HEK293 (cell line): ENCODE data around the gene HOXB1.

ENCODE experiments used
- CTCF ChIA-PET: fragments of 350-600 bp; formaldehyde crosslinking; extraction: SDS; loops from one replicate; lab custom pipeline; 2021; ENCODE audit warnings: antibody characterized with exemption; lab: Yijun Ruan, JAX
- POLR2A ChIA-PET: fragments of 300-600 bp; formaldehyde crosslinking; extraction: SDS; loops from one replicate; lab custom pipeline; 2020; ENCODE audit warnings: antibody characterized with exemption, inconsistent platforms; lab: Yijun Ruan, JAX
- H3K27ac ChIP-seq: fragments of 200-500 bp; sonication (Bioruptor generic); 2 replicates; pipeline ENCODE4 v1.5.1; 2014; ENCODE audit warnings: low read depth, low read length, control low read depth, inconsistent platforms; ENCODE audit errors: extremely low read depth
- H3K36me3 ChIP-seq, 2 experiments: fragments of 200-500 bp in 1 of 2; sonication (Bioruptor generic) in 1 of 2; 1 replicate in 1 of 2; 2 replicates in 1 of 2; pipeline ENCODE4 v1.5.1; 2014 to 2017; ENCODE audit warnings: inconsistent platforms in 2 of 2, low read length in 2 of 2; ENCODE audit not compliant: control insufficient read depth in 2 of 2, insufficient read depth in 1 of 2
- H3K4me1 ChIP-seq: fragments of 200-500 bp; sonication (Bioruptor generic); 2 replicates; pipeline ENCODE4 v1.5.1; 2014; ENCODE audit warnings: mild to moderate bottlenecking, low read length, inconsistent platforms; ENCODE audit not compliant: control insufficient read depth, insufficient read depth
- H3K4me3 ChIP-seq: 2 replicates; pipeline ENCODE4 v1.5.1; 2011; ENCODE audit warnings: low read depth, mild to moderate bottlenecking, control low read depth, low read length, moderate library complexity
- H3K9me3 ChIP-seq: fragments of 200-500 bp; sonication (Bioruptor generic); 2 replicates; pipeline ENCODE4 v1.5.1; 2014; ENCODE audit warnings: low read depth, low read length, inconsistent platforms; ENCODE audit not compliant: control insufficient read depth, insufficient read depth
- BCL11A ChIP-seq: fragments of 450-650 bp; formaldehyde crosslinking; IDR thresholded peaks from 2 replicates; pipeline ENCODE4 v1.5.1; 2016; ENCODE audit warnings: low read depth, missing biosample characterization, missing genetic modification characterization
- FEZF1 ChIP-seq: fragments of 450-650 bp; formaldehyde crosslinking; IDR thresholded peaks from 2 replicates; pipeline ENCODE4 v1.5.1; 2016; ENCODE audit warnings: missing biosample characterization, missing genetic modification characterization
- HOXD13 ChIP-seq: sonication (generic); formaldehyde crosslinking; IDR thresholded peaks from 2 replicates; pipeline ENCODE4 v1.8.0; 2022; ENCODE audit warnings: missing genetic modification reagents, borderline replicate concordance
- PRDM1 ChIP-seq: fragments of 450-650 bp; formaldehyde crosslinking; IDR thresholded peaks from 2 replicates; pipeline ENCODE4; 2016; ENCODE audit warnings: missing biosample characterization, missing genetic modification characterization
- SCRT1 ChIP-seq: fragments of 450-650 bp; formaldehyde crosslinking; IDR thresholded peaks from 2 replicates; pipeline ENCODE4 v1.5.1; 2016; ENCODE audit warnings: missing biosample characterization, missing genetic modification characterization, borderline replicate concordance
- SETDB1 ChIP-seq: IDR thresholded peaks from one replicate; pipeline ENCODE4 v1.6.1; 2017; ENCODE audit warnings: mild to moderate bottlenecking, low read length, moderate library complexity, mixed read lengths; ENCODE audit not compliant: insufficient read length
- SP3 ChIP-seq: fragments of 450-650 bp; formaldehyde crosslinking; IDR thresholded peaks from 2 replicates; pipeline ENCODE4 v1.5.1; 2016; ENCODE audit warnings: missing biosample characterization, missing genetic modification characterization
- SP7 ChIP-seq: fragments of 450-650 bp; formaldehyde crosslinking; IDR thresholded peaks from 2 replicates; pipeline ENCODE4 v1.5.1; 2016; ENCODE audit warnings: missing biosample characterization, missing genetic modification characterization
- TRIM28 ChIP-seq: IDR thresholded peaks from 2 replicates; pipeline ENCODE4 v1.6.1; 2011; ENCODE audit warnings: low read length, control low read depth, borderline replicate concordance
- ZNF2 ChIP-seq: fragments of 450-650 bp; formaldehyde crosslinking; IDR thresholded peaks from 2 replicates; pipeline ENCODE4 v1.5.1; 2016; ENCODE audit warnings: missing biosample characterization, missing genetic modification characterization
- ZNF214 ChIP-seq: fragments of 450-650 bp; formaldehyde crosslinking; IDR thresholded peaks from 2 replicates; pipeline ENCODE4 v1.5.1; 2017; ENCODE audit warnings: missing biosample characterization, mild to moderate bottlenecking, missing genetic modification characterization, borderline replicate concordance
- ZNF266 ChIP-seq: fragments of 450-650 bp; formaldehyde crosslinking; IDR thresholded peaks from 2 replicates; pipeline ENCODE4 v1.5.1; 2016; ENCODE audit warnings: missing biosample characterization, missing genetic modification characterization, low read depth
- ZNF274 ChIP-seq, 2 experiments: fragments of 200-500 bp in 1 of 2; fragments of 450-650 bp in 1 of 2; sonication (Bioruptor generic) in 1 of 2; formaldehyde crosslinking in 1 of 2; IDR thresholded peaks; 2 replicates each; pipeline versions ENCODE4 v1.5.1 to v1.6.1; 2014 to 2016; ENCODE audit warnings: borderline replicate concordance in 1 of 2, inconsistent platforms in 1 of 2, low read length in 1 of 2, missing biosample characterization in 1 of 2, missing genetic modification characterization in 1 of 2
- ZNF391 ChIP-seq: fragments of 450-650 bp; formaldehyde crosslinking; IDR thresholded peaks from 2 replicates; pipeline ENCODE4 v1.5.1; 2016; ENCODE audit warnings: low read depth, missing biosample characterization, missing genetic modification characterization, borderline replicate concordance
- ZNF555 ChIP-seq: fragments of 450-650 bp; formaldehyde crosslinking; conservative IDR thresholded peaks from 2 replicates; pipeline ENCODE4 v1.5.1; 2017; ENCODE audit warnings: missing biosample characterization, mild to moderate bottlenecking, missing genetic modification characterization, inconsistent platforms
- ZNF660 ChIP-seq: fragments of 450-650 bp; IDR thresholded peaks from 2 replicates; pipeline ENCODE4 v1.5.1; 2018; ENCODE audit warnings: missing biosample characterization, mild to moderate bottlenecking, missing genetic modification characterization
- ZNF776 ChIP-seq: fragments of 450-650 bp; formaldehyde crosslinking; IDR thresholded peaks from 2 replicates; pipeline ENCODE4 v1.5.0; 2017; ENCODE audit warnings: missing biosample characterization, missing genetic modification characterization, borderline replicate concordance
- TF ChIP-seq, protein P1 (sequence below): fragments of 450-650 bp; formaldehyde crosslinking; conservative IDR thresholded peaks from 2 replicates; pipeline ENCODE4 v1.5.1; 2016; ENCODE audit warnings: low read depth, missing biosample characterization, missing genetic modification characterization
- TF ChIP-seq, protein P2 (sequence below): fragments of 450-650 bp; formaldehyde crosslinking; IDR thresholded peaks from 2 replicates; pipeline ENCODE4 v1.5.1; 2016; ENCODE audit warnings: missing biosample characterization, missing genetic modification characterization
- TF ChIP-seq, protein P3 (sequence below): fragments of 450-650 bp; formaldehyde crosslinking; IDR thresholded peaks from 2 replicates; pipeline ENCODE4 v1.5.1; 2016; ENCODE audit warnings: missing biosample characterization, missing genetic modification characterization
- TF ChIP-seq, protein P4 (sequence below): fragments of 450-650 bp; formaldehyde crosslinking; IDR thresholded peaks from 2 replicates; pipeline ENCODE4 v1.5.1; 2016; ENCODE audit warnings: missing biosample characterization, missing genetic modification characterization
- TF ChIP-seq, protein P5 (sequence below): fragments of 450-650 bp; formaldehyde crosslinking; IDR thresholded peaks from 2 replicates; pipeline ENCODE4 v1.5.1; 2016; ENCODE audit warnings: missing biosample characterization, missing genetic modification characterization
- TF ChIP-seq, protein P6 (sequence below): fragments of 450-650 bp; formaldehyde crosslinking; IDR thresholded peaks from 2 replicates; pipeline ENCODE4 v1.5.1; 2016; ENCODE audit warnings: missing biosample characterization, missing genetic modification characterization

HOXB1 gene

DNA sequence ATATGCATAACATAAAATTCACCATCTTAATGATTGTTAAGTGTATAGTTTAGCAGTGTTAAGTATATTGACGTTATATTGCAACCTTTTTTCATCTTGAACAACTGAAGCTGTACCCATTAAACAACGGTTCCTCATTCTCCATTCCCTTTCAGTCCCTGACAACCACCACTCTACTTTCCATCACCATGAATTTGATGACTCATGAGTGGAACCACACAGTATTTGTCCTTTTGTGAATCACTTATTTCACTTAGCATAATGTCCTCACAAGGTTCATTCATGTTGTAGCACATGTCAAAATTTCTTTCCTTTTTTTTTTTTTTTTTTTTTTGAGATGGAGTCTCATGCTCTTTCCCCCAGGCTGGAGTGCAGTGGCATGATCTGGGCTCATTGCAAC, 46.0 kb downstream of the HOXB1 start:
- H3K36me3 ChIP-seq = no peaks in the 10 kb centered on the region
- peaks cover 9% of the 10 kb centered on the region; the same call in 1 of the 2 replicates for H3K4me1 ChIP-seq
- POLR2A ChIA-PET = interaction anchor here (0.5 to 1.9 kb wide), 2 partner anchors 8 to 840 kb away, joined by 6 to 8 read pairs; no protein-coding TSS in a partner anchor
- H3K27ac ChIP-seq = no peak overlapping the region
- no peak for TF ChIP-seq BCL11A (tag by site-specific recombination)
- TF ChIP-seq ZNF274 (IDR thresholded peaks at IDR 0.05; ENCODE audit: low read length) = no peak
- no peak for TF ChIP-seq ZNF274 (tag by site-specific recombination; IDR thresholded peaks at IDR 0.05; ENCODE audit: borderline replicate concordance)
- no peak for TF ChIP-seq FEZF1
- TF ChIP-seq, protein P1, sequence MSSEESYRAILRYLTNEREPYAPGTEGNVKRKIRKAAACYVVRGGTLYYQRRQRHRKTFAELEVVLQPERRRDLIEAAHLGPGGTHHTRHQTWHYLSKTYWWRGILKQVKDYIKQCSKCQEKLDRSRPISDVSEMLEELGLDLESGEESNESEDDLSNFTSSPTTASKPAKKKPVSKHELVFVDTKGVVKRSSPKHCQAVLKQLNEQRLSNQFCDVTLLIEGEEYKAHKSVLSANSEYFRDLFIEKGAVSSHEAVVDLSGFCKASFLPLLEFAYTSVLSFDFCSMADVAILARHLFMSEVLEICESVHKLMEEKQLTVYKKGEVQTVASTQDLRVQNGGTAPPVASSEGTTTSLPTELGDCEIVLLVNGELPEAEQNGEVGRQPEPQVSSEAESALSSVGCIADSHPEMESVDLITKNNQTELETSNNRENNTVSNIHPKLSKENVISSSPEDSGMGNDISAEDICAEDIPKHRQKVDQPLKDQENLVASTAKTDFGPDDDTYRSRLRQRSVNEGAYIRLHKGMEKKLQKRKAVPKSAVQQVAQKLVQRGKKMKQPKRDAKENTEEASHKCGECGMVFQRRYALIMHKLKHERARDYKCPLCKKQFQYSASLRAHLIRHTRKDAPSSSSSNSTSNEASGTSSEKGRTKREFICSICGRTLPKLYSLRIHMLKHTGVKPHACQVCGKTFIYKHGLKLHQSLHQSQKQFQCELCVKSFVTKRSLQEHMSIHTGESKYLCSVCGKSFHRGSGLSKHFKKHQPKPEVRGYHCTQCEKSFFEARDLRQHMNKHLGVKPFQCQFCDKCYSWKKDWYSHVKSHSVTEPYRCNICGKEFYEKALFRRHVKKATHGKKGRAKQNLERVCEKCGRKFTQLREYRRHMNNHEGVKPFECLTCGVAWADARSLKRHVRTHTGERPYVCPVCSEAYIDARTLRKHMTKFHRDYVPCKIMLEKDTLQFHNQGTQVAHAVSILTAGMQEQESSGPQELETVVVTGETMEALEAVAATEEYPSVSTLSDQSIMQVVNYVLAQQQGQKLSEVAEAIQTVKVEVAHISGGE (tag by site-specific recombination) = no peak
- TF ChIP-seq ZNF660 = no peak
- 0 out of 2 replicates have a peak, but pooled peaks have one; percentile 29 for TF ChIP-seq SP7 (tag by site-specific recombination)
- TF ChIP-seq ZNF266 (tag by site-specific recombination) = no peak
- TF ChIP-seq, protein P2, sequence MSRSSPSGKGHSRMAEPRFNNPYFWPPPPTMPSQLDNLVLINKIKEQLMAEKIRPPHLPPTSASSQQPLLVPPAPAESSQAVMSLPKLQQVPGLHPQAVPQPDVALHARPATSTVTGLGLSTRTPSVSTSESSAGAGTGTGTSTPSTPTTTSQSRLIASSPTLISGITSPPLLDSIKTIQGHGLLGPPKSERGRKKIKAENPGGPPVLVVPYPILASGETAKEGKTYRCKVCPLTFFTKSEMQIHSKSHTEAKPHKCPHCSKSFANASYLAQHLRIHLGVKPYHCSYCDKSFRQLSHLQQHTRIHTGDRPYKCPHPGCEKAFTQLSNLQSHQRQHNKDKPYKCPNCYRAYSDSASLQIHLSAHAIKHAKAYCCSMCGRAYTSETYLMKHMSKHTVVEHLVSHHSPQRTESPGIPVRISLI (tag by site-specific recombination) = 0 out of 2 replicates have a peak, but pooled peaks have one; percentile 15
- TF ChIP-seq SETDB1 = no peak
- peak; percentile 64; the same call in 1 of the 2 replicates for TF ChIP-seq PRDM1 (tag by site-specific recombination)
- no peaks in the 10 kb centered on the region for H3K9me3 ChIP-seq
- no peak overlapping the region for H3K4me3 ChIP-seq
- CTCF ChIA-PET = interaction anchor here (0.6 kb wide), 1 partner anchor 31 kb away, joined by 5 read pairs; no protein-coding TSS in a partner anchor

DNA sequence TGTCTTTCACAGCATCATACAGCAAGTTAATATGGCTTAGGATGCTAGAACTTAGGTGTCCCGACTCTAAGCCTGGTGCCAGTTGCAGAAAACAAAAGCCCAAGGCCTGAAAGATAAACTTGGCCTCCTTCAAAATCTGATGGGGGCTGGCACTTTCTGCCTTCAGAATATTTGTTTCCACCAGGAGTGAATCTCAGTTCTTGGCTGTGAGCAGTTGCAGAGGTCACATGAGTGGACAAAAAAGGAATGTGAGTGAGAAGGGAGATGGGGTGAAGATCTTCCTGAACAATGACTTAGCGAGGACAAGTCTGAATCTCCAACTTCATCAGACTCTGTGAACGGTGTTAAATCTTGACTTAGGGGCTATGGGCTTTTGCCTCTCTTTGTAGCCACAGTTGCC, 46.6 kb downstream of the HOXB1 start:
- POLR2A ChIA-PET = interaction anchor here (0.7 to 1.9 kb wide), 5 partner anchors 8 to 57 kb away, joined by 3 to 9 read pairs (median 6); no protein-coding TSS in a partner anchor
- no peaks in the 10 kb centered on the region for H3K36me3 ChIP-seq
- H3K27ac ChIP-seq = no peak overlapping the region; the same call in 1 of the 2 replicates
- no peak overlapping the region for H3K4me3 ChIP-seq
- H3K4me1 ChIP-seq = peaks cover 9% of the 10 kb centered on the region; the same call in 1 of the 2 replicates
- H3K9me3 ChIP-seq = no peaks in the 10 kb centered on the region
- CTCF ChIA-PET = interaction anchor here (0.5 to 1.1 kb wide), 2 partner anchors 19 to 54 kb away, joined by 3 read pairs; no protein-coding TSS in a partner anchor
- TF ChIP-seq, protein P3, sequence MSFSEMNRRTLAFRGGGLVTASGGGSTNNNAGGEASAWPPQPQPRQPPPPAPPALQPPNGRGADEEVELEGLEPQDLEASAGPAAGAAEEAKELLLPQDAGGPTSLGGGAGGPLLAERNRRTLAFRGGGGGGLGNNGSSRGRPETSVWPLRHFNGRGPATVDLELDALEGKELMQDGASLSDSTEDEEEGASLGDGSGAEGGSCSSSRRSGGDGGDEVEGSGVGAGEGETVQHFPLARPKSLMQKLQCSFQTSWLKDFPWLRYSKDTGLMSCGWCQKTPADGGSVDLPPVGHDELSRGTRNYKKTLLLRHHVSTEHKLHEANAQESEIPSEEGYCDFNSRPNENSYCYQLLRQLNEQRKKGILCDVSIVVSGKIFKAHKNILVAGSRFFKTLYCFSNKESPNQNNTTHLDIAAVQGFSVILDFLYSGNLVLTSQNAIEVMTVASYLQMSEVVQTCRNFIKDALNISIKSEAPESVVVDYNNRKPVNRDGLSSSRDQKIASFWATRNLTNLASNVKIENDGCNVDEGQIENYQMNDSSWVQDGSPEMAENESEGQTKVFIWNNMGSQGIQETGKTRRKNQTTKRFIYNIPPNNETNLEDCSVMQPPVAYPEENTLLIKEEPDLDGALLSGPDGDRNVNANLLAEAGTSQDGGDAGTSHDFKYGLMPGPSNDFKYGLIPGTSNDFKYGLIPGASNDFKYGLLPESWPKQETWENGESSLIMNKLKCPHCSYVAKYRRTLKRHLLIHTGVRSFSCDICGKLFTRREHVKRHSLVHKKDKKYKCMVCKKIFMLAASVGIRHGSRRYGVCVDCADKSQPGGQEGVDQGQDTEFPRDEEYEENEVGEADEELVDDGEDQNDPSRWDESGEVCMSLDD = no peak
- TF ChIP-seq TRIM28 = no peak
- no peak for TF ChIP-seq ZNF391
- no peak for TF ChIP-seq HOXD13
- TF ChIP-seq, protein P4, sequence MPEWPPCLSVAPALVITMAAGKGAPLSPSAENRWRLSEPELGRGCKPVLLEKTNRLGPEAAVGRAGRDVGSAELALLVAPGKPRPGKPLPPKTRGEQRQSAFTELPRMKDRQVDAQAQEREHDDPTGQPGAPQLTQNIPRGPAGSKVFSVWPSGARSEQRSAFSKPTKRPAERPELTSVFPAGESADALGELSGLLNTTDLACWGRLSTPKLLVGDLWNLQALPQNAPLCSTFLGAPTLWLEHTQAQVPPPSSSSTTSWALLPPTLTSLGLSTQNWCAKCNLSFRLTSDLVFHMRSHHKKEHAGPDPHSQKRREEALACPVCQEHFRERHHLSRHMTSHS (tag by site-specific recombination) = no peak
- TF ChIP-seq SCRT1 (tag by site-specific recombination) = no peak
- TF ChIP-seq, protein P5, sequence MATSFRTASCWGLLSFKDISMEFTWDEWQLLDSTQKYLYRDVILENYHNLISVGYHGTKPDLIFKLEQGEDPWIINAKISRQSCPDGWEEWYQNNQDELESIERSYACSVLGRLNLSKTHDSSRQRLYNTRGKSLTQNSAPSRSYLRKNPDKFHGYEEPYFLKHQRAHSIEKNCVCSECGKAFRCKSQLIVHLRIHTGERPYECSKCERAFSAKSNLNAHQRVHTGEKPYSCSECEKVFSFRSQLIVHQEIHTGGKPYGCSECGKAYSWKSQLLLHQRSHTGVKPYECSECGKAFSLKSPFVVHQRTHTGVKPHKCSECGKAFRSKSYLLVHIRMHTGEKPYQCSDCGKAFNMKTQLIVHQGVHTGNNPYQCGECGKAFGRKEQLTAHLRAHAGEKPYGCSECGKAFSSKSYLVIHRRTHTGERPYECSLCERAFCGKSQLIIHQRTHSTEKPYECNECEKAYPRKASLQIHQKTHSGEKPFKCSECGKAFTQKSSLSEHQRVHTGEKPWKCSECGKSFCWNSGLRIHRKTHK (tag by site-specific recombination) = no peak
- TF ChIP-seq ZNF776 (tag by site-specific recombination) = no peak
- no peak for TF ChIP-seq ZNF555 (tag by site-specific recombination)
- TF ChIP-seq ZNF2 (tag by site-specific recombination) = no peak
- no peak for TF ChIP-seq SP3 (tag by site-specific recombination)
- TF ChIP-seq, protein P6, sequence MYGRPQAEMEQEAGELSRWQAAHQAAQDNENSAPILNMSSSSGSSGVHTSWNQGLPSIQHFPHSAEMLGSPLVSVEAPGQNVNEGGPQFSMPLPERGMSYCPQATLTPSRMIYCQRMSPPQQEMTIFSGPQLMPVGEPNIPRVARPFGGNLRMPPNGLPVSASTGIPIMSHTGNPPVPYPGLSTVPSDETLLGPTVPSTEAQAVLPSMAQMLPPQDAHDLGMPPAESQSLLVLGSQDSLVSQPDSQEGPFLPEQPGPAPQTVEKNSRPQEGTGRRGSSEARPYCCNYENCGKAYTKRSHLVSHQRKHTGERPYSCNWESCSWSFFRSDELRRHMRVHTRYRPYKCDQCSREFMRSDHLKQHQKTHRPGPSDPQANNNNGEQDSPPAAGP (tag by site-specific recombination) = no peak
- TF ChIP-seq ZNF214 = no peak
